Brain microvascular endothelial cell (primary cell): ENCODE data around the gene SLC35F1.

Experiments used
- DNase-seq: peaks from one replicate; pipeline ENCODE4 v3.0.0-alpha.2; 2020
- H3K27ac ChIP-seq: fragments of 250-450 bp; sonication (Bioruptor Pico); 2 replicates; pipeline ENCODE4 v1.5.1; 2020; ENCODE audit warnings: mild to moderate bottlenecking, moderate library complexity
- H3K27me3 ChIP-seq: fragments of 250-450 bp; sonication (Bioruptor Pico); replicated peaks from 2 replicates; pipeline ENCODE4 v1.5.1; 2020; ENCODE audit warnings: mild to moderate bottlenecking
- H3K36me3 ChIP-seq: fragments of 250-450 bp; sonication (Bioruptor Pico); replicated peaks from 2 replicates; pipeline ENCODE4 v1.5.1; 2020; ENCODE audit warnings: mild to moderate bottlenecking
- H3K4me3 ChIP-seq: 2 replicates; pipeline ENCODE4 v1.5.1; 2011; ENCODE audit warnings: low read depth, mild to moderate bottlenecking, control low read depth, low read length, moderate library complexity
- in situ Hi-C: cut with HindIII; loops from 2 replicates; pipeline ENCODE4 v1.10.0; 2017; ENCODE audit warnings: low sequenced_read_pairs, low pct_ligation_motif_present
- TF ChIP-seq, protein P1 (sequence below): IDR thresholded peaks from 2 replicates; pipeline ENCODE4 v1.5.1; 2011; ENCODE audit warnings: low read depth, mild to moderate bottlenecking, moderate library complexity, low read length, control low read depth, inconsistent platforms; ENCODE audit errors: missing control alignments

Gene SLC35F1

DNA sequence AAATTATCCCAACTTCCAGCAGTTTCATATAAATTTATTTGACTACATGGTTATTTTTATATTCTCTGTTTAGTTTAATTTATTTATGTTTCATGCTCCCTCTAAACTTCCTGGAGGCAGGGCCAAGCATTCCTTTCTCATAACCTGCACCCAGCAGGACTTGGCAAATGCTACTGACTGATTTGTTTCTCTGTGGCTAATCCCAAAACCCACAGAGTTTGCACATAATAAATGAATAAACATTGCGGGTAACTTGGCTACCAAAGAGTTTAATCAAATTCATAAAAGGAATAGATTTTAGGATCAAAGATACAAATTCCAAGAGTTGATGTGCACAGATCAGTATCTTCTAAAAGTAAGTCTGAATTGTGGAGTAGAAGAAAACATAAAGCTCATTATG lies 239.5 kb downstream of the SLC35F1 start:
- H3K27ac ChIP-seq = no peak overlapping the region

DNA sequence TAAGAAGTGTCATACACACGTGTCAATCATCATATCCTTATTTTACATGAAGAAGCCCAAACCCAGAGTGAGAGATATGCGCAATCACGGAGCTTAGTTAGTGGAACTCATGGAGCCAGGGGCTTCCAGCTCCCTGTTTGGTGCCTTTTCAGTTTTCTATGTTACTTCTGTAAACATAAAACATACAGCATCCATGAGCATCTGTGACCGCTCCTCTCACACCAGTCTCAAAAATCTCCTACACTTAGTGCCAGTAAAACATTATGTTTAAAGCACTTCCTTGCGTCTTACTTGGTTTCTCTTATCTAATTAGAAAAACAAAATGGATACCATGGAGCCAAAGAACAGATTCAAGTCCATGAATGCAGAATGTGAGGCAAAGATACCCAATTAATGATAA lies 240.4 kb downstream of the SLC35F1 start:
- H3K27ac ChIP-seq = no peak overlapping the region
- H3K27me3 ChIP-seq = no peaks in the 10 kb centered on the region
- no peaks in the 10 kb centered on the region for H3K36me3 ChIP-seq
- DNase-seq = no peak
- no peak overlapping the region for H3K4me3 ChIP-seq
- in situ Hi-C loops = no loop called here
- TF ChIP-seq, protein P1, sequence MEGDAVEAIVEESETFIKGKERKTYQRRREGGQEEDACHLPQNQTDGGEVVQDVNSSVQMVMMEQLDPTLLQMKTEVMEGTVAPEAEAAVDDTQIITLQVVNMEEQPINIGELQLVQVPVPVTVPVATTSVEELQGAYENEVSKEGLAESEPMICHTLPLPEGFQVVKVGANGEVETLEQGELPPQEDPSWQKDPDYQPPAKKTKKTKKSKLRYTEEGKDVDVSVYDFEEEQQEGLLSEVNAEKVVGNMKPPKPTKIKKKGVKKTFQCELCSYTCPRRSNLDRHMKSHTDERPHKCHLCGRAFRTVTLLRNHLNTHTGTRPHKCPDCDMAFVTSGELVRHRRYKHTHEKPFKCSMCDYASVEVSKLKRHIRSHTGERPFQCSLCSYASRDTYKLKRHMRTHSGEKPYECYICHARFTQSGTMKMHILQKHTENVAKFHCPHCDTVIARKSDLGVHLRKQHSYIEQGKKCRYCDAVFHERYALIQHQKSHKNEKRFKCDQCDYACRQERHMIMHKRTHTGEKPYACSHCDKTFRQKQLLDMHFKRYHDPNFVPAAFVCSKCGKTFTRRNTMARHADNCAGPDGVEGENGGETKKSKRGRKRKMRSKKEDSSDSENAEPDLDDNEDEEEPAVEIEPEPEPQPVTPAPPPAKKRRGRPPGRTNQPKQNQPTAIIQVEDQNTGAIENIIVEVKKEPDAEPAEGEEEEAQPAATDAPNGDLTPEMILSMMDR = no peak

More for the DNA sequence above, 239.5 kb downstream of the SLC35F1 start:
- Histone ChIP-seq H3K36me3 (no peaks in the 10 kb centered on the region), H3K4me3 (no peak overlapping the region), H3K27me3 (no peaks in the 10 kb centered on the region)
- in situ Hi-C loops = no loop called here
- TF ChIP-seq, protein P1 = no peak
- DNase-seq = no peak

DNA sequence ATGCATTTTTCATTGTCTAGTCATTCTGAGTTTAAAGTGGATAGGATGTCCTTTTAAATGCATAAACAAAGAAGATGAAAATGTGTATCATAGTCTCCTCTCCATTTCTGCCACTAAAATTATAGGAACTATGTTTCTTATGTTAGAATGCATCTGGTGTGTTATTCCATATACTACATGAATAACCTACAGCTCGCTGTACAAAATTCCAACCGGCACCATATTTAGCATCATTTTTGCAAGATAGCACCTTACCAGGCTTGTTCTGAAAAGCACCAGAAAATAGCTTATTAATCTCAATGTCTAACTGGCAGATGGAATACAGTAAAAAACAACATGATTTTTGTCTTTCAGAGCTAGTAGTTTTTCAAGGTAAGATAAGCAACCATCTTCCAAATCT lies 241.5 kb downstream of the SLC35F1 start:
- no peaks in the 10 kb centered on the region for H3K36me3 ChIP-seq
- TF ChIP-seq, protein P1 = no peak
- H3K4me3 ChIP-seq = no peak overlapping the region
- in situ Hi-C loops = no loop called here
- H3K27ac ChIP-seq = no peak overlapping the region
- no peak for DNase-seq
- no peaks in the 10 kb centered on the region for H3K27me3 ChIP-seq

DNA sequence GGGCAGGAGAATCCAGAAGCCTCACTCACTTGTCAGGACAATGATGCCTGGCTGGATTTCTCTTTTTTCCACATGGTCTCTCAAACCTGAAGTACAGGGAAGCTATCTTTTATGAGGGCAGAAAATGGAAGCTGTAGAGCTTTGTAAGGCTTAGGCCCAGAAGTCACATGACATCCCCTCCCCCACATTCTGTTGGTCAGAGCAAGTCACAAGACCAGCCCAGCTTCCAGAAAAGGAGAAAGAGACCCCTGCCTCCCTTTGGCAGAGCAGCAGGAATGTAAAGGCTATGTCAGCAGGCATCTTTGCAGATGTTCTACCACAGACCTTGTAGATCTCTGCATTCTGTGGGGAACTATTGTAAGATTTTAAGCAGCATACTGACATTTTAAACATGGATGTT lies 245.5 kb downstream of the SLC35F1 start:
- DNase-seq = no peak
- no peak overlapping the region for H3K4me3 ChIP-seq
- no peaks in the 10 kb centered on the region for H3K36me3 ChIP-seq
- no peak overlapping the region for H3K27ac ChIP-seq
- TF ChIP-seq, protein P1 = no peak
- in situ Hi-C loops = no loop called here
- no peaks in the 10 kb centered on the region for H3K27me3 ChIP-seq

DNA sequence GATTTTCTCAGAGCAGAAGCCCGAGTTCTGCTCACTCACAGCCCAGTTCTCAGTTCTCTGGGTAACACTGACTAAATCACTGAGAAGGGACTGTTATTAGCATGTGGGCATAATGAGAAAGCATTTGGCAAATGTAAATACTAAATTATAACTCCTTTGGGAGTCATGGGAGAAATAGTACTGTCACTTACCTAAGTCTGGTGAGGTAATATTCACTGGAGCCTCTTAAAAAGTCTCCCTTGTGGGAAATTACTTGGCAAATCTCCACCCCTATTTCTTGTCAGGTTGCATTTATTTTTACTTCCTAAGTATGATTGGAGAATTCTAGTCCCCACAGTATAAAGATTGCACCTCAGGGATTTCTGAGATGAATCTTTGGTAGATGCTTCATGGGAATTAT lies 254.3 kb downstream of the SLC35F1 start:
- TF ChIP-seq, protein P1 = no peak
- H3K4me3 ChIP-seq = no peak overlapping the region
- no peak for DNase-seq
- in situ Hi-C loops = no loop called here
- H3K27ac ChIP-seq = no peak overlapping the region
- no peaks in the 10 kb centered on the region for H3K36me3 ChIP-seq
- no peaks in the 10 kb centered on the region for H3K27me3 ChIP-seq

DNA sequence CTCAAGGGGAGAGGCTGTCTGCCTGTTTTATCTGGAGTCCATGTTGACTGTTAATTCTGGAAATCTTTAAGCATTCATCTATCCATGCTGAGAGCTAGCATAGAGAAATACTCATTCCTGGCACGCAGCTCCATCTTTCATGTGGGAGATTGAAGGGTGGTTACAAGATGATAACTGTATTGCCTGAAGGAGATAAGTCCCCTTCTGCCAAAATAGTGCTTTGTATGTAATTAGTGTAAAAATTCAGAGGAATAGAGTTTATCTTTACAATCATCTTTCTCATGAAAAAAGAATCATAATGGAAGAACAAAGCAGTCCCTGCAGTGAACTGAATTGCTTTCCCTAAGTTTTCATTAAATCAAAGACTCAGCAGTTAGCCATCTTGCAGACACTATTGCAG lies 256.5 kb downstream of the SLC35F1 start:
- TF ChIP-seq, protein P1 = no peak
- Histone ChIP-seq H3K4me3 (no peak overlapping the region), H3K27me3 (no peaks in the 10 kb centered on the region), H3K36me3 (no peaks in the 10 kb centered on the region), H3K27ac (no peak overlapping the region)
- DNase-seq = no peak
- in situ Hi-C loops = no loop called here
